GM18909 (cell line): ENCODE data around the gene SNX8.

ENCODE experiments used
- ATAC-seq: cut with Tn5 transposase; IDR thresholded peaks from one replicate; pipeline ENCODE4 v1.9.1; 2021; ENCODE audit warnings: mild to moderate bottlenecking; ENCODE audit not compliant: unreplicated experiment, poor library complexity

The SNX8 gene

DNA sequence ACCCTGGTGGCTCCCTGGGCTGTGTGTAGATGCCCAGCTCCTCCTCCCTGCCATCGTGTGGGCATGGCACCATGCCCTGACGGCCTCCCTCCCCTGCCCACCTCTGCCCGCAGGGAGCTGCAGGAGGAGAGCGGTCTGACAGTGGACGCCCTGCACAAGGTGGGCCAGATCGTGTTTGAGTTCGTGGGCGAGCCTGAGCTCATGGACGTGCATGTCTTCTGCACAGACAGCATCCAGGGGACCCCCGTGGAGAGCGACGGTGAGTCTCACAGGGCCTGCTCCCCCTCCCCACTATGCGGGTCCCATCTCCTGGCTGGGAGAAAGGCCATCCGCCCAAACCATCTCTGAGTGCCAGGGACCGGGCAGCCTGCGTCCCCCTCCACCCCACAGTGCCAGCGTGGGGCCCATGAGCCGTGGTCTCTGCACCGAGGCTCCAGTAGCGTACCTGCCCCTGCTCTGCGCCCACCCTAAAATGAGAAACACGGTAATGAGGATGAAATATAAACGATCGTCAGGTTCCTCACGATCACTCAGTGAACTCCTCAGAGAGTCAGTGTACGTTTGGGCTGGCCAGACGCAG is 64.4 kb downstream of the SNX8 start:
- no peak for ATAC-seq

DNA sequence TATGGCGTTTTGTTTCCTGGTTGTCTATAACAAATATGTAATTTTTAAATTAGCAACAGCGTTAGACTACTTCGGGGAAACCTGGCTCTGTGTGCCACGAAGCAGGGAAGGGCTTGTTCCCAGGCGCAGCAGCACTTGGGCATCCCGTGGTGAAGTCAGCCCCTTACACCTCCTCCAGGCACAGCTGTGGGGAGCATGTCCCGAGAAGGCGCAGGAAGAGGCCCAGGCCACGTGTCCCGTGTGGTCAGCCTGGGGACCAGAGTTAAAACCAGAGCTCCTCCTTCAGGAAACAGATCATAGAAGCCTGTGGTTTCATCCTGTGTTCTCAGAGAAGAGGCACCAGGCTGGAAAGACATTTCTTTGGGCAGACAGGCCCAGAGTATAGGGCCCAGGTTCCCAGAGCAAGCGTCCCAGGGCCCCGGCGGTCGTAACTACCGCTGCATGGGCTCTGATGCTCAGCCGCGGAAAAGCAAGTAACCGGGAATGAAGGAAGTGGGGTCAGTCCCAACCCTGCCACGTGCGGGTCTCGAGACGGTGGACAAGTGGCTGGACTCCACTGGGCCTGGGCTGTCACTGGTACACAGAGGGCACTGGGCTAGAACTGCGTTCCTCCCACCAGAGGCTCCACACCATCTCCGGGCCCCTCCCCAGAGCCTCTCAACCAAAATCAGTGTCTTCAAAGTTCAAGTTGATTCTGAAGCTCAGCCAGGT is 65.1 kb downstream of the SNX8 start:
- peak; percentile 49 for ATAC-seq

DNA sequence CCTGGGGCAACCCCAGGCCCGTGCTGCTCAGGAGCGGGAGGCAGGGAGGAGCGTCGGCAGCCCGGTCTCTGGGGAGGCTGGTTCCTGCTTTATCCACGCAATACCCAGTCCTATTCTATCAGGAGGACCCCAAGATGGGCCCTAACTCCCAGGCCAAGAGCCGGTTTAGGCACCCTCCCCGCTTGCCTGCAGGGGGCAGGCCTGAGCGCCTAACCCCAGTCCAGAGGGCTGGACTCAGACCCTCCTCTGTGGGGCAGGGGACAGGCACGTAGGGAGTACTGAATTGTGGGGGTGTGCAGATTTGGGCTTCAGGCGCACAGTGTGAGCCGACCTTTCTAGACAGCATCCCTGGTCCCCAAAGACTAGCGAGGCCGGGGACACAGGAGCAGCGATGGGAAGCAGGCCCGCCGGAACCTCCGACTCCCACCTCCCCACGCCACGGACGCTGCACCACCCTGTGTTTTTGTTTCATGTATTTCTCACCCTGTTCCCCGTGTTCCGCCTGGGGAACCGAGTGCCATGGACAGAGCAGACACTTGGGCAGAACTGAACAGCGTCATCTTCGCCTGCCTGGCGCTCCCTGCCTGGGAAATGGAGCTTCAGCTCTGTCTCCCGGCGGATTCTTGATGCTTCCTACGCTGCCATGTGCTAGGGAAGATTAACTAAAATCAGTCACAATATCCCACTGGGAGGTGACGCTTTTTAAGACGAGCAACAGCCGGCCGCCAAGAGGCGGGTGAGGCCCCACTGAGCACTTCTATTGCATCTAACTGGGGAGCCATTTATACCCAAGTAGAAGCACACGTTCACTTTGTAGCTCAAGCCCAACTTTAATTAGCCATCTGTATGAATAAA is 66.9 kb downstream of the SNX8 start:
- ATAC-seq: no peak

DNA sequence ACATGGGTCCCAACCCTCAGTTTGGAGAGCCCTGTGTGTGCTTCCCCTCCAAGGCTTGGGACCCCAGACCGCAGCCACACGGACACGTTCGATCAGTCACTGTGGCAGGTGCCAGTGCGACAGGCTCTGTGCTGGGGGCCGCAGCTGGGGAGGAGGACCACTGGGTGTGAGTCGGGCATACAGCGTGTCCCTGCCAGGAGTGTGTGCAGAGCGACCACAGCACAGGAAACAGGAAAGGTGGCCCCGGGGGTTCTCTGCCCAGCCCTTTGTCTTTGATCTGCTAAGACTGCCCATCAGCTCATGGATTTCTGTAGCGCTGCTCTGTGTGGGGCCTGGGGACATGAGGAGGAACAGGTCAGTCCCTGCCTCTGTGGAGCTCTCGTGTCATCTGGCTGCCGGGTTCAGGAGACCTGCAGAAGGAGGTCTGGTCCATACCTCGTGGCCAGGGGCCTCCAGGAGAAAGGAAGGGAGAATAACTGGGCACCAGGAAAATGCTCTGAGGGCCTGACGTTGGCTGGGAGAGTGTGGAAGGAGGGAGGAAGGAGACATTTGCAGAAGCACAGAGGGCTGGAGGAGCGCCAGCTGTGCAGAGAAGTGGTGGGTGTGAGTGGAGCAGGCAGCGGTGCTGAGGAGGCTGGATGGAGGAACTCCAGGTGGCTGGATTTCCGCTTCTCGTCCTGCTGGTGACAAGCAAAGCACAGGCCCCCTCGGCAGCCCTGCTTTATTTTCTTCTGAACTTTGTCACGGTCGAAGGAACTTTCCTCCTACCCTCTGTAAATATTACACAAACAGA is 68.2 kb downstream of the SNX8 start:
- no peak for ATAC-seq

DNA sequence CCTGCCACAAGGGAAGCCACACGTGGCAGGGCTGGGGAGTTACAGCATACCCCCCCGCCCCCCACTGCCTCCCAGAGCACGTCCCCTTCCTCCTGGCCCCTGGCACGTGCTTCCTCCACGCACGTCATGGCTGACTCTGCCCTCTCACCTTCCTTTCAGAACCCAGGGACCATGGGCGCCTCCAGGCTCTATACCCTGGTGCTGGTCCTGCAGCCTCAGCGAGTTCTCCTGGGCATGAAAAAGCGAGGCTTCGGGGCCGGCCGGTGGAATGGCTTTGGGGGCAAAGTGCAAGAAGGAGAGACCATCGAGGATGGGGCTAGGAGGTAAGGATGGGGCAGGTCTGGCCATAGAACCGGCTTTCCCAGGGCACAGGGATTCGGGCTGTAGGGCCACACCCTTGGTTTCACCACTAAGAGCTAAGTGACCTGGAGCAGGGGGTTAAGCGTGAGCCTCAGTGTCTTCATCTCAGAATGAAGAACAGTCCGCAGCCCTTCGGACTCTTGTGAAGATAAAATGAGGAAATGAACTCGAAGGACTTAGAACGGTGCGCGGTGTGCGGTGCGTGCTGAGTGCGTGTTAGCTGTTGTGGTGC is 69.7 kb downstream of the SNX8 start:
- no peak for ATAC-seq

DNA sequence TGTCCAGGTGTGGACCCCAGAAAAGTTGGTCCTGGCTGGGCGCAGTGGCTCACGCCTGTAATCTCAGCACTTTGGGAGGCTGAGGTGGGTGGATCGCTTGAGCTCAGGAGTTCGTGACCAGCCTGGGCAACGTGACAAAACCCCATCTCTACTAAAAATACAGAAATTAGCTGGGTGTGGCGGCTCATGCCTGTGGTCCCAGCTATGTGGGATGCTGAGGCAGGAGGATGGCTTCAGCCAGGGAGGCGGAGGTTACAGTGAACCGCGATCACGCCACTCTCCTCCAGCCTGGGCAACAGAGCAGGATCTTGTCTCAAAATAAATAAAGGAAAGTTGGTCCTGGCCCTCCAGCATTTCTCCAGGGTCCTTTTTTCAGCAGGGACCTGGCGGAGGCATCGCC is 70.8 kb downstream of the SNX8 start:
- no peak for ATAC-seq

DNA sequence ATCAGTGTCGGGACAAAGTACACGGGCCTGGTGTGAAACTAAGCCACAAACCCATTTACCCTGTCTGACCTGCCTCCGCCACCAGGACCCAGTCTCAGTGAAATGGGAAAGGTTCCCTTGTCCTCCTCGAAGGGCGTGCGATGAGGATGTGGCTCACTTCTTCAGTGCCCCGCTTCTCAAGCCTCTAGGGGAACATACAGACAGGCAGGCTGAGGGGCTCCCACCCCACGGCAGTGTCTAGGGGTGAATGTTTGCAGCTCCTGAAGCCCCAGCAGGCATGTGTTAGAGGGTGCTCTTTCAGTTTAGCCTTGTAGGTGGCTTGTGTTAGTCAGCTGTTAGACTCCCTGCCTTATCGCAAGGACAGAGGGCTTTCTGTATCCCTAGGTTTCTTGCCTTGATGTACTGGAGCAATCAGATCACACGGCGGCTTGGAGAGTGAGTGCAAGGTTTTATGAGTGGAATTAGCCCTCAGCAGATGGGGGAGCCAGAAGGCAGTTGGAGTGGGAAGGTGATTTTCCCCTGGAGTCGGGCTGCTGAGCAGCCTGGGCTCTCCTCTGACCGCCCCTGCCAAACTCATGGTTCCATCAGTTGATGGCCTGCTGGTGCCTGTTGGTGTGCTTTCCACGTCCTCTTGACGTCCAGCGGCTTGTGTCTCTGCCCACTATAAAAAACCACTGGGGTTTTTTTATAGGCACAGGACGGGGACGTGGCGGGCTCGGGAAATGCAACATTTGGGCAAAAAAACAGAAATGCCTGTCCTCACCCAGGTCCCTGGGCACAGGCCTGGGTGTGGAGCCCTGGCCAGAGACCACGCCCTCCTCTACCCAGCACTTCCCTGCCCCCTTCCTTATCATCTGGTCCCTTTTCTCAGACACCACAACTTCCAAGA is 71.5 kb downstream of the SNX8 start:
- no peak for ATAC-seq

DNA sequence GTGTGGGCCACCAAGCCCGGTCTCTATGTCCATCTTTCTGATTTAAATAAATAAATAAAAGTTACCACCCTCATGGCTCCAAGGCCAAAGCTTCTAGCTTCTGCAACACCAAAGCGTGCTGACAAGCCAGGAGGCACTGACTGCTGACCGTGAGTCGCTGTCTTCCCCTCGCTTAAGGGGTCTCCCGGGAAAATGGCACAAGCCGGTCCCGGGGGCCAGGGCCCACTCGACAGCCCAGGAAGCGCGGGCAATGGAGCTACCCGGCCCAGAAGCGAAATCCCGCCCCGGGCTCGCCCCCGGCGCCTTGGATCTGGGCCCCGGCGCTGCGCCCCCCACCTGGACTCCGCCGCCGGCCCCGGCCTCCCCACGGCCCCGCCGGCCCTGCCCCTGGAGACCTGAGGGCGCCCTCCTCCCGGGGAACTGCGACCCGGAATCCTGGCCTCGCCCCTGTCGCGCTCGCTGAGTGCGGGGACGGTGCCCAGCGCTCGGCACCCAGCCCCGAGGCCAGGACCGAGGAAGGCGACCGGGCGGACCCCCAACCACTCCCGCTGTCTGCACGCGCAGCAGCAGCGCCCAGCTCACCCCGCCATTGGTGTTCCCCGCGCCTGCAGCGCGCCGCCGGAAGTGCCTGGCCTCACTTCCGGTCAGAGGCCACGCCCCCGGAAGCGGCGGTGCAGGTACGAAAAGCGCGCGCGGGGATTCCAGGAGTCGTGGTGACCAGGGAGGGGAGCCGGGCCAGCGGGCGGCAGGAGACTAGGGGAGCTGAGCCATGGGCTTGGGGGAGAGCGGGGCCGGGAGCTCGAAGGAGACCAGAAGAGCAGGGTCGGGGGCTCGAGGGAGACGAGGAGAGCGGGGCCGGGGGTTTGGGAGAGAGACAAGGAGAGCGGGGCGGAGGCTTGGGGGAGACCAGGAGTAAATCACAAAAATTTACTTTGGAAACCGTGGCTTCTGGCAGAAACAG is 72.4 kb downstream of the SNX8 start, which contains the start of the genes MRM2 and NUDT1:
Gene MRM2, minus strand, starts transcription at position 626 of the 961 bp plus-strand sequence. Its CDS starts 36 bp downstream, at position 590.
Gene NUDT1, plus strand, starts transcription at position 647 of the 961 bp plus-strand sequence. CDS start 2,349 bp downstream, outside the sequence.
- ATAC-seq: peak; percentile 65

DNA sequence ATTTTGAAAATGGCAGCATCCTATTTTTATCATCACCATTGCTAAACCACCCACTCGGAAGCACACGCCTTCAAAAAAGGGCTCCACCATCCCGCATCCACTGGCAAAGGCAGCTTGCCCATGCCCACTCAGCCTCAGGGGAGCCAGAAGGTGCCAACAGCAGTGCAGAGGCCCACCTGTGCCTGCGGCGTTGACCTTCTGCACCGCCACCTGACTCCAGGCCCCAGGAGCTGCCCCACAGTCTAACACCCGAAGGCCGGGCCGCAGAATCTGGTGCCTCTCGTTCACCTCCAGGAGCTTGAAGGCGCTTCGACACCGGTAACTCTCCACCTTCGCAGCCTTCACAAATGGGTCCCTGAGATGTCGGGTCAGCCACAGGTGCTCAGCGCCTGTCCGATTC is 75.0 kb downstream of the SNX8 start:
- ATAC-seq: no peak

DNA sequence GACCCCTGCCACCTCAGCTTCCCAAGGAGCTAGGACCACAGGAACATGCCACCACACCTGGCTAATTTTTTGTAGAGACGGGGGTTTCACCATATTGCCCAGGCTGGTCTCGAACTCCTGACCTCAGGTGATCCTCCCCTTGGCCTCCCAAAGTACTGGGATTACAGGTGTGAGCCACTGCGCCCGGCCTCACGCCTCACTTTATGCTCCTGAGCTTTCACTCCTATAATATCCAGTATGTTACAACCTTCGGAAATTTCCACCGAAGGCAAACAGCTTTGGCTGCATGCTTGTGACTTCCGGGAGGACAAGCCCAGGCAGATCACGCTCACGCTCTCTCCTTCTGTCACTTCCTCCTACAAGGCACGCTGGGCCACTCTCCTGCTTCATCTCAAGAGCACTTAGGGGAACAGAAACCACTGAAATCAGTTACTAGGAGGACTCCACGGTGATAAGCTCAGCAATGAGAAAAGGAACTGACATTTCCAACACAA is 77.1 kb downstream of the SNX8 start:
- ATAC-seq: peak; percentile 65

DNA sequence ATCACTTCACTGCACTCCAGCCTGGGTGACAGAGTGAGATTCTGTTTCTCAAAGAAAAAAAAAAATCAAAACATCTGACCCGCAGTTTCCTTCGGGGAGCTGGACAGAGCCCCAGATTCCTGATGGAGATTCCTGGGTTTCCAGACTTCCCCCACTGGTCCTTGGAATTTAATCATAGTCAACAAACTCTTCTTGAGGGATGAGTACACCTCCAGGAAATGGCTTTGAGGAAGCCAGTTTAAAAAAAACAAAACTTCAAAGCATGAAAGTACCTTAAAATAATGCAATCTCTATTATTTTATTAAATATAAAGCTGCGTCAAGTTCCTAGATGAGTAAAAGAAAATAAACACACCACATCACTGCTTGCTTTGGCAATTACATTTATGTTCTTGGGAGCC is 80.3 kb downstream of the SNX8 start:
- ATAC-seq: no peak

DNA sequence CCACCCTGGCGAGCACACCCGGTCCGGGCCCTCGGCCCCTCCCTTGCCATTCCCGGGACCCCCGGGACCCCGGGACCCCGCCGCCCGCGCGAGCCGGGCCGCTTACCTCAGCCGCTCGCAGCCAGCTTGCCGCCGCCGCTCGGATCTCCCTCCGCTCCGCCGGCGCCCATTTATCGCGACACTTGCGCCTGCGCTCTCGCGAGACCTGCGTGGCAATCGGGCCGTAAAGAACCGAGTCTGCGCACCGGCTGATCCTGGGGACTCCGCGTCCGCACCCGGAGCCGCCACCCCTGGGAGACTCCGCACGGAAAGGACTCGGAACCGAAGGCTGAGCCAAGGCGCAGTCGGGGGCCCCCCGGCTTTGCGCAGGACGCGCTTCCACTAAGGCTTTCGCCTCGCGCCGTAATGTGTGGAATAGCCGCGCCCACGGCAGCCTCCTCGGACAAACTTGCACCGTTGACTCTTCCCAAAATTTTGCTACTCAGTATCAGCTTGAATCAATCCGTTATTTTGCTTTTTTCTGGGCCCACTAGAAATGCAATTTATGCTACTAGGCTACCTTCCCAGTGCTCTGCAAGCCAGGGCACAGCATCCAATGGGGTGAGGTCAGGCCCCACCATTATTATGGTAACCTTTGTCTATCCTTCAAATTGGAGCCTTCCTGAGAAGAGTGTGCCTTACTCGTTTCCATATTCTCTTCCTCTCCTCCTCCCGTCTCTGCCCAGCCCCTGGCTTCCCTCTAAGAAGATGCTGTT is 81.3 kb downstream of the SNX8 start, which contains the start of gene MAD1L1:
Gene MAD1L1, minus strand, starts transcription at position 180 of the 755 bp plus-strand sequence. CDS start 2,812 bp downstream, outside the sequence.
- peak; percentile 80 for ATAC-seq

DNA sequence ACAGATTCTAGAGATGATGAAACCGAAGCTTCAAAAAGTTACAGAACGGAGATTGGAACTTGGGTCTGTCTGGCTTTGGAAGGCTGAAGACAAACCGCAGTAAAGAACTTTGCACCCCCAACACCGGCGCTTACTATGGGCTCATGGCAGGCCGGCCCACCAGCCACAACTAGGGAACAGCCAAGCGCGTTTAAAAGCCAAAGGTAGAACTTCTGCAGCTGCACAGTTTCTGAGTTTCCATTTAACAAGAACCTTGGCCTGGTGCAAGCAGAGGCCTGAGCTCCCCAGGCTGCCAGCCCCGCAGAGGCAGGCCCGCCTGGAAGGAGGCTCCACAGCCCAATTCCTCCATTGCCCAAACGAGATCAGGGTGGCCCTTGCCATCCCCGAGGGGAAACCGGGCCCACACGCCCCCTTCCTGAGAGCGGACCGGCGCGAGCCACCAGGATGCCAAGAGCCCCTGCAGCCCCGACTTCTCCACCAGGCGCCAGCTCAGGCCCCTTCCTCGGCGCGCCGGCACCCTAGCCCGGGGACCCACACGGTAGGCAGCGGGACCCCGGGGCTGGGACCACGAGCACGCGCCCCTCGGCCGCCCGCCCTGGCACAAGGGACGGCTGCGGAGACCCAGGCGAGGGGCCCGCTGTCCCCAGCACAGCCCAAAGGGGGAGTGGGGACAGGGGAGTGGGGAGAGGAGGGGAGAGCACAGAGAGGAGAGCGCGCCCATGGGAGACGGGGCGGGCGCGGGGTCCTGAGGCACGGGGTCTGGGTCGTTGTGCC is 82.1 kb downstream of the SNX8 start:
- peak; percentile 38 for ATAC-seq

DNA sequence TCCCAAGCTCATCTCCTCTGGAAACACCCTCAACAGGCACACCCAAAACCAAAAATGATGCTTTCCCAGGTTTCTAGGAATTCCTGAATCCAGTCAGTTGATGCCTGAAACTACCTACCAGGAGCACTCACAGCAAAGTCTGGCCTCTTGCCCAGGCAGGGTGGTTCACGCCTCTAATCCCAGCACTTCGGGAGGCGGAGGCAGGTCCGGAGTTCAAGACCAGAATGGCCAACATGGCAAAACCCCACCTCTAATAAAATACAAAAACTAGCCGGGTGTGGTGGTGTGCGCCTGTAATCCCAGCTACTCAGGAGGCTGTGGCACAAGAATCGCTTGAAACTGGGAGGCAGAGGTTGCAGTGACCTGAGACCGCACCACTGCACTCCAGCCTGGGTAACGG is 83.4 kb downstream of the SNX8 start:
- ATAC-seq: no peak

DNA sequence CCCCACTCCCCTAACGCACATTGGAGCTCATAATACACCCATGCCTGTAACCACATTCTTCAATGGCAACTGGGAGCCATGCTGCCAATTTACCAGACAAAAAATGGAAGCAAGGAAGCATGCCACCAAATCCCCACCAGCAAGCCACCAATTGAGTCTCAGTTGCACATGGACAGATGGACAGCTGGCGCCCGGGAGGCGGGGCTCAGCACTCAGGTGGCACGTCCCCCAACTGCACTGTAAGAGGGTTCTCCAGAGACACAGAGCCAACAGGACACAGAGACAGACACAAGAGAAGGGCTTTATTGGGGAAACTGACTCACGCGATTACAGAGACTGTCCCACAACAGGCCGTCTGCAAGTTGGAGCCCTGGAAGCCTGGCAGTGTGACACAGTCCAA is 84.0 kb downstream of the SNX8 start:
- no peak for ATAC-seq

DNA sequence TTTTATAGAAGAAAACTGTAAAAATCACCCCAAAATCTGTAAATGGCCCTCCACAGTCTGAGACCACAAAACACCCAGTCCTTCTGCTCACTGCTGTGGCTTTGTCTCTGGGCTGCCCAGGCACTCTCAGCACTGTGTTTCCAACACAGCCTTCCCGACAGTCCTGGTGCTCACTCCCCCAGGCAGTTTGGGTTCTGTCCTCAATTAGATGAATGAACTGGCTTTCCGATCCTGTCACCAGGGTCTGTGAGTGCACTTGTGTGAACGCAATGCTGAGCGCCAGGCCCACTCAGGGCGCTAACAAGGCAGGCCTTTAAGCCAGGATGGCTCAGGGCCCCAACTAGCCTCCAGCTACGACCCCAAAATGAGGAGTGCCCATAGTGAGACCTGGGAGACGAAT is 84.8 kb downstream of the SNX8 start:
- no peak for ATAC-seq
